Activated CD4-positive, alpha-beta T cell treated with anti-CD3 and anti-CD28 coated beads, Interleukin-2, Interleukin-4, amounts not matched to agents 100 ng/mL and 50 ng/mL, durations not matched to agents 16 hours and 8 hours (primary cell): ENCODE measurements around the gene SRSF7.
A peak's percentile ranks its signal among the peaks of the same experiment; 100 is the strongest.
"Not testable (repeated sequence)": the region's sequence is repeated elsewhere in the genome, so short reads cannot be mapped to it uniquely, and the experiment has no call there.

Experiments
- DNase-seq: peaks from one replicate; pipeline ENCODE4 v3.0.0-alpha.2; 2020; ENCODE audit warnings: low spot score

SRSF7 gene

DNA sequence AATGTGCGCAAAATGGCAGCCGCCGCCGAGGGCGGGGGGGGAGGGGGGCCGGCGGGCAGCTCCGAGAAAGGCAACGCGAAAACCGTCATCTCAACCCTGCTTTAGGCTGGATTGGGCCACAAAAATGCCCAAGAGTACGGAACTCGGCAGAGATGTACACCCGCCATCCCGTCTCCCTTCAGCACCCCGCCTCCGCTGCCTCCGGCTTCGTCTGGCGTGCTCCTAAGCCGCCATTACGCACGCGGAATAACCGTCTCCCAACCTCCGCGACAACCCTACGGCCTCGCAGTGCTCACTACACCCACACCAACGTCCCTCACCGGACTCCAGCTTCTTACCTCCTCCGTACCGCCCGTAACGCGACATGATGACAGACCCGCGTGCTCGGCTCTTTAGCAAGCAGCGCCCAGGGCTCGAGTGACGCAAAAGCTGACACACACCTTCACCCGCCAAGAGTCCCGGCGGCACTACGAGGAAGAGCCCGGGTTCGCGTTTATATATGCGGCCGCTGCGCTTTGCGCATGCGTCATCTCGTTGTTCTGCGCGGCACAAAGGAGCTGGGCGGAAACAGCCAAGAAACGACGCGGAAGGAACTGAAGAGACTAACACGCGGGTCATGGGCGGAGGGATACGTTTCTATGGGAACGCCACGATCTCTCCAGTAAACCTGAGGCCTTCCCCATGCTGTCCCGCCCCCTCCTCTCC, at the start of gene SRSF7:
Gene SRSF7, minus strand, starts transcription at position 471 of the 705 bp plus-strand sequence. Its CDS starts 105 bp downstream, at position 366.
- peak; percentile 98 for DNase-seq

- DNase-seq: no peak
Observed at GRCh38 chr2:38797953-38798352, 46.8 kb upstream of the SRSF7 start.

DNA sequence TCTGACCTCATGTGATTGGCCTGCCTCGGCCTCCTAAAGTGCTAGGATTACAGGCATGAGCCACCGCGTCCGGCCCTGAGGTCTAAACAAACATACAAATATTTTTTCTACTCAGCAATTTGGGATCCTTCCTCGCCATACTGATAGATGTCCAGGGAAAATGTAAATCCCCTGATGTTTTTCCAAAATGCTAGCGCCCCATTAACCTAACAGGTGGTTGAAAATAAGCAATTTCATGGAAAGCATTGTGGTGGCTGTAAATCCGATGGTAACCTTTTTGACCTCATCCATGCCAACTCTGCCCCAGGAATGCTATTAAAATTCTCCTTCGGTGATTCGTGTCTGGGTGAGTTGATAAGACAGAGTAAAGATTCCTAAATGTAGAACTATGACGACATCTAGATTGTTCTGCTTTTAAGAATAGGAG, 46.1 kb upstream of the SRSF7 start:
- DNase-seq: no peak

GRCh38 chr2:38795016-38795415, 43.9 kb upstream of the SRSF7 start:
- DNase-seq: not testable (repeated sequence)

GRCh38 chr2:38794235-38794946, 43.2 kb upstream of the SRSF7 start:
- DNase-seq: no peak

DNA sequence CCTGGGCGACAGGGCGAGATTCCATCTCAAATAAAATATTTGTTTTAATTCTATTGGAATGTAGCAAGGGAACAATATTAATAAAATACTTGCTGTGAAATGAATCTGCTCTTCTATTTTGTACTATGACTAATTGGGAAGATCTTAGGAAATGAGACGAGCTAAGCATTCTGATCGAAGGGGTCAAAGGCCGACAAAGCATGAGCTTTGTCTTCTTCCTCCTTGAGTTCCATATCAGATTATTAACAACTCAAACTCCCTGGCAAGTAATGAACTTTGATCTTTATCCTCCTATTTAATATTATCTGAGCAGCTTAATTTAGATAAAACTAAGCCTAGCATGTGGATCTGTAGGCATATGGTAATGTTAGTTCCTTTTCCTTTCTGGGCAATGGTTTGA, 42.4 kb upstream of the SRSF7 start:
- no peak for DNase-seq

GRCh38 chr2:38792751-38793150, 41.6 kb upstream of the SRSF7 start:
- DNase-seq: no peak

- not testable (repeated sequence) for DNase-seq
Observed at GRCh38 chr2:38792321-38792720, 41.2 kb upstream of the SRSF7 start.

DNA sequence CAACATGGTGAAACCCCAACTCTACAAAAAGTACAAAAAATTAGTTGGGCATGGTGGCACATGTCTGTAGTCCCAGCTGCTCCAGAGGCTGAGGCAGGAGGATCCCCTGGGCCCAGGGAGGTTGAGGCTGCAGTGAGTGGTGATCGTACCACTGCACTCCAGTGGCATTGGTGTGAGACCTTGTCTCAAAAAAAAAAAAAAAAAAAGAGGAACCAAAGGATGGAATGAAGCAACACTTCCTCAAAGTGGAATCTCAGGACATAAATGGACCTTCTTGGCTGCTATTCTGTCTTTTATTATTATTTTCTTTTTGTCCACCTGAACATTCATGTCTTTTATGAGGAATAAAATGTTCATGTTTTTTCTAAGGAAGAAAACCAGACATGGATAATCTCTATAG, 40.6 kb upstream of the SRSF7 start:
- no peak for DNase-seq

GRCh38 chr2:38789691-38790090, 38.5 kb upstream of the SRSF7 start:
- no peak for DNase-seq

GRCh38 chr2:38788306-38788705, 37.1 kb upstream of the SRSF7 start:
- DNase-seq: no peak

DNA sequence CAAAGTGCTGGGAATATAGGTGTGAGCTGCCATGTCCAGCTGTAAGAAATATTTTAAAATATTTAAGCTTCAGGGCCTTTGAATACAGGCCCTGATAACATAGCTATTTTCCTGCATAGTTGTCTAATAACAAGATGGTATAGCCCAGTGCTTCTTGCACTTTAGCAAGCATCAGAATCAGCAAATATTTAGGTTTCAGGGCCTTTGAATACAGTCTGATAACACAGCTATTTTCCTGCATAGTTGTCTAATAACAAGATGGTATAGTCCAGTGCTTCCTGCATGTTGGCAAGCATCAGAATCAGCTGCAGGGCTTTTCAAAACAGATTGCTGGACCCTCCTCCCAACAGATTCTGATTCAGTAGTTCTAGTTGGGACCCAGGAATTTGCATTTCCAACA, 32.4 kb upstream of the SRSF7 start:
- no peak for DNase-seq

GRCh38 chr2:38778687-38779082, 27.5 kb upstream of the SRSF7 start:
- no peak for DNase-seq

- no peak for DNase-seq
Observed at GRCh38 chr2:38776531-38776930, 25.4 kb upstream of the SRSF7 start.

GRCh38 chr2:38775921-38776225, 24.7 kb upstream of the SRSF7 start:
- DNase-seq: no peak

GRCh38 chr2:38775097-38775920, 24.1 kb upstream of the SRSF7 start:
- no peak for DNase-seq

DNA sequence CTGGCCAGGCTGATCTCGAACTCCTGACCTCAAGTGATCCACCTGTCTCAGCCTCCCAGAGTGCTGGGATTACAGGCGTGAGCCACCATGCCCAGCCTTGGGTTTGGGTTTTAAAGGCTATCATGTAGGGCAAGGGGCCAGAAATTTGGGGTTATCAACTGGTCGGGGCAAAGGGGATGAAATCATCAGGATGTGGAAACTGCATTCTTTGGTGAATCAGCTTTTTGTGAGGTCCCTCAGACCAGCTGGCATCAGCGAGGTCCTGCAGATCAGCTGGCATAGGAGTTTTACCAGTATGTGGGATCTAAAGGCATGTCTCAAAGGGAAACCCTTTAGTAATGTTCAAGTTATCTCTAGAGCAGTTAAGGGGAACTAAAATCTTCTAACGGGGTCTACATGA, 20.5 kb upstream of the SRSF7 start:
- no peak for DNase-seq

DNA sequence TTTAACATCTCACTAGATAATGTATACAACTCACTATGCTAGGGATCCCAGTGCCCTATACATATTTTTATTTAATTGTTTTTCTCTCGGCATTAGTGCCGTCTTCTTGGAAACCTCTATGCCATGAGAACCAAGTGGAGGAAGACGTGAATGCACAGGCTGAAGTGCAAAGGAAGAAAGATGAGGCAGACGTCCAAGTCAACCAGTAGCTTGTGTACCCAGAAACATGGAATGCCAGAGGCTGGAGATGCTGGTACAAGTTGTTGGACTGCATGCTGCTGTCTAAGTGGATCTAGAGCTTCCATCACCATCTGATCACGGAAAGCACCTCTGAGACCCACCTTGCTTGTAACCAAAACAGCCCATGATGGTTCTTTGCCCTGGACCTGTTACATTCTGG, 14.4 kb upstream of the SRSF7 start:
- DNase-seq: no peak

DNA sequence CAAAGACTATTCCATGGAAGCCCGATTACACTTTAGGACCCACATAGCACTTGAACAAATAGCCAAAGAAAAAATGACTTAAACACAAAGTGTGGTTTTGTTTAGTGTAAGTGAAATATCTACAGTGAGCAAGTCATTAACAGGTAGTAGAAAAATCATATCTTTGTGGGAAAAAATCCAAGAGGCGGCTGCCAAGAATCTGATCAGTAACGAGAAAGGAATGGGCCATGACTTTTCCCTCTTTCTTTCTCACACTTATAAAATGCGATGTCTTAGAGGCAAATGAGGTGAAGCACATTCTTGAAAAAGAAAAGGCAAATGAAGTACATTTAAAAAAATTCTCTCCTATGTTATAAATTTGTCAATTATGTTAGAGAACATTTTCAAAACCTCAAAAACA, 14.0 kb upstream of the SRSF7 start:
- no peak for DNase-seq

DNA sequence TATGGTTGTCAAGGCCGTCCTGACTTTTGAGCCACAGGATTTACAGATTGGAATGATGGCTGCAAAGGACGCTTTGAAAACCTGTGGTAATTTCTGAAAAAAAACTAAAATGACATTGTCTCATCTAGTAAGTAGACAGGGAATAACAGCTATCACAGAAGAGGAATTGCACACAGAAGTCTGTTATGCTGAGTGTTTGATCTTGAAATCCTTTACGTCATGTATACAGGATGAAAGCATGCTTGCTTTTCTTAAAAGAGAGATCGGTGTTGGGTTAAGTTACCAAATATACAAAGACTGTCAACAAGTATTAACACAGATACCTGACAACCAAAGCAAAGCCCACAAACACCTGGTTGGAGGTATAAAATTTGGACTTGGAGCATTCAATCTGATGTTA, 12.6 kb upstream of the SRSF7 start:
- no peak for DNase-seq

DNA sequence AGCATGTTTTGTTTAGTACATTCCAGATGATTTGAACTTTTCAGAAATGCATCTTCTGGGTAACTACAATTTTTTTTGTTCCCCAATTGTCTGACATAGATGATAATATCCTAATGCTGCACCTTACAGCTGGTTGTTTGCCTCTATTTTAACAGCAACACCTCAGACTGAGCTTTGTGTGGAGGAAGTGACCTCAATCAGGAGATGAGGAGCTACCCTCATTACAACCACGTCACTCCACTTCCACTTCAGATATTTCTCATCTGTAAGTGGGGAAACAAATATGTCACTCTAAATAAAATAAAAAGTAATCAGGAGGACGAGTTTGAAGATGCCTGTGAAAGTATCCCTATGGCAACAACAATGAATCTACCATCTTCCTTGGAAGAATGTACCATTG, 12.1 kb upstream of the SRSF7 start:
- peak; percentile 54 for DNase-seq

GRCh38 chr2:38755891-38756290, 4.7 kb upstream of the SRSF7 start:
- not testable (repeated sequence) for DNase-seq

- DNase-seq: no peak
Observed at GRCh38 chr2:38754506-38754905, 3.3 kb upstream of the SRSF7 start.
